RWPE1 (cell line): Measurements from ENCODE around the gene RNF224.

Experiments used
- CTCF ChIA-PET: fragments of 350-600 bp; sonication (Branson Sonifier 250); formaldehyde crosslinking; extraction: SDS; loops from one replicate; lab custom pipeline; 2021; lab: Yijun Ruan, JAX
- POLR2A ChIA-PET: fragments of 400-600 bp; formaldehyde crosslinking; extraction: SDS; loops from one replicate; lab custom pipeline; 2020; ENCODE audit warnings: antibody characterized with exemption; ENCODE audit not compliant: low non-redundant PET; lab: Yijun Ruan, JAX
- DNase-seq: peaks from one replicate; pipeline ENCODE4 v3.0.0; 2012; ENCODE audit warnings: low spot score
- H3K27ac ChIP-seq: fragments of 450-650 bp; 2 replicates; pipeline ENCODE4 v1.5.1; 2017
- CTCF ChIP-seq: fragments of 450-650 bp; conservative IDR thresholded peaks from 2 replicates; pipeline ENCODE4 v1.5.1; 2017; ENCODE audit warnings: low read depth, mild to moderate bottlenecking

Gene RNF224

GRCh38 chr9:137267933-137268355 lies 40.6 kb downstream of the RNF224 start:
- peak overlapping the region; percentile 94 for H3K27ac ChIP-seq

GRCh38 chr9:137268538-137269201 lies 41.4 kb downstream of the RNF224 start:
- no peak for TF ChIP-seq CTCF
- ChIA-PET POLR2A (interaction anchor here (0.6 kb wide), 1 partner anchor 178 kb away, joined by 4 read pairs; no protein-coding TSS in a partner anchor), CTCF (interaction anchor here (1.1 kb wide), 1 partner anchor 34 kb away, joined by 3 read pairs; no protein-coding TSS in a partner anchor)
- peak overlapping the region; percentile 94 for H3K27ac ChIP-seq
- no peak for DNase-seq

More at GRCh38 chr9:137267933-137268355, 40.6 kb downstream of the RNF224 start:
- DNase-seq: no peak
- no peak for TF ChIP-seq CTCF
- CTCF ChIA-PET: no interaction called here
- POLR2A ChIA-PET: interaction anchor here (0.6 kb wide), 1 partner anchor 178 kb away, joined by 4 read pairs; no protein-coding TSS in a partner anchor

GRCh38 chr9:137269231-137269772 lies 42.0 kb downstream of the RNF224 start:
- POLR2A ChIA-PET: interaction anchor here (0.5 kb wide), 1 partner anchor 180 kb away, joined by 3 read pairs; no protein-coding TSS in a partner anchor
- no peak for TF ChIP-seq CTCF

GRCh38 chr9:137270929-137271695 lies 43.8 kb downstream of the RNF224 start:
- peak overlapping the region; percentile 94 for H3K27ac ChIP-seq
- CTCF ChIA-PET: interaction anchor here (0.5 to 0.7 kb wide), 3 partner anchors 9 to 416 kb away, joined by 3 to 5 read pairs (median 4); no protein-coding TSS in a partner anchor
- POLR2A ChIA-PET: no interaction called here
- no peak for DNase-seq
- TF ChIP-seq CTCF: no peak

More at GRCh38 chr9:137269231-137269772, 42.0 kb downstream of the RNF224 start:
- H3K27ac ChIP-seq: peak overlapping the region; percentile 94
- CTCF ChIA-PET: interaction anchor here (0.7 to 1.1 kb wide), 2 partner anchors 8 to 35 kb away, joined by 3 read pairs; partner anchors contain the start of gene TOR4A
- no peak for DNase-seq

- TF ChIP-seq CTCF: no peak
- no peak for DNase-seq
- ChIA-PET POLR2A (no interaction called here), CTCF (interaction anchor here (0.7 kb wide), 1 partner anchor 8 kb away, joined by 4 read pairs; no protein-coding TSS in a partner anchor)
- peak overlapping the region; percentile 94 for H3K27ac ChIP-seq
Measured at GRCh38 chr9:137271696-137272076, 44.4 kb downstream of the RNF224 start.
